AG04449 (cell line): ENCODE measurements around the gene MORC1.
A peak's percentile ranks its signal among the peaks of the same experiment; 100 is the strongest.

Source experiments
- CTCF ChIA-PET: fragments of 350-600 bp; formaldehyde crosslinking; extraction: SDS; loops from one replicate; lab custom pipeline; 2021; ENCODE audit warnings: antibody characterized with exemption; lab: Yijun Ruan, JAX
- POLR2A ChIA-PET: fragments of 400-600, 350-600 bp; formaldehyde crosslinking; extraction: SDS; loops from one replicate; lab custom pipeline; 2020; ENCODE audit warnings: antibody characterized with exemption, inconsistent platforms; lab: Yijun Ruan, JAX
- DNase-seq: peaks from one replicate; pipeline ENCODE4 v3.0.0-alpha.2; 2010; ENCODE audit warnings: low read depth, low spot score
- H3K4me3 ChIP-seq: 2 replicates; pipeline ENCODE4 v1.5.1; 2011; ENCODE audit warnings: low read depth, mild to moderate bottlenecking, control low read depth, low read length
- TF ChIP-seq, protein P1 (sequence below): IDR thresholded peaks from one replicate; pipeline ENCODE4 v1.5.1; 2011; ENCODE audit warnings: mild to moderate bottlenecking, moderate library complexity, low read length, control low read depth, inconsistent platforms; ENCODE audit not compliant: insufficient read depth; ENCODE audit errors: missing control alignments

Gene MORC1

DNA sequence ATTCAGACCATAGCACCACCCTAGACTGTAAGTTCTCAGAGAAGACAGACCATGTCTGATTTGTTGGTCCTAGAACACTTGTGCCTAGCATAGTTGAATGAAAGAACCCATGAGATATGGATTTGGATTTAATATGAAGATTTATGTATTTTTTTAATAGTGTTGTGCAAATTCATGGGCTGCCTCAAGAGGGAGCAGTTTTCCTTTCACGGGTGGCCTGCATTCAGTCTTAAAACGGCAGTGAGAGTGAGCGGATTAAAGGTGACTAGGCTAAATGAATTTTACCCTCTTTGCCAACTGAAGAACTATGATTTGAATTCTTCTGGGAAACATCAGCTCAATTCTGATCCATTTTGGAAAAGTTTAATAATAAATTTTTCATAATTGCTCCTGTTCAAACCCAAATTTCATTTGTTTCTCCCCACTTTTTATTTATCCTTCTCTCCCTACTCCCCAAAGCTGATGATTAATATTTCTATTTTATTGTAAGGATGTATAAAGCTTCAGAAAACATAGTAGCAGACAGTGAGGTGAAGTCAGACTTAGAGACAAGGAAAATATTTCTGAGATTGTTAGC is 67.3 kb downstream of the MORC1 start:
- no peak for DNase-seq
- ChIA-PET POLR2A (no interaction called here), CTCF (no interaction called here)
- H3K4me3 ChIP-seq, result no peak overlapping the region
- TF ChIP-seq, protein P1, sequence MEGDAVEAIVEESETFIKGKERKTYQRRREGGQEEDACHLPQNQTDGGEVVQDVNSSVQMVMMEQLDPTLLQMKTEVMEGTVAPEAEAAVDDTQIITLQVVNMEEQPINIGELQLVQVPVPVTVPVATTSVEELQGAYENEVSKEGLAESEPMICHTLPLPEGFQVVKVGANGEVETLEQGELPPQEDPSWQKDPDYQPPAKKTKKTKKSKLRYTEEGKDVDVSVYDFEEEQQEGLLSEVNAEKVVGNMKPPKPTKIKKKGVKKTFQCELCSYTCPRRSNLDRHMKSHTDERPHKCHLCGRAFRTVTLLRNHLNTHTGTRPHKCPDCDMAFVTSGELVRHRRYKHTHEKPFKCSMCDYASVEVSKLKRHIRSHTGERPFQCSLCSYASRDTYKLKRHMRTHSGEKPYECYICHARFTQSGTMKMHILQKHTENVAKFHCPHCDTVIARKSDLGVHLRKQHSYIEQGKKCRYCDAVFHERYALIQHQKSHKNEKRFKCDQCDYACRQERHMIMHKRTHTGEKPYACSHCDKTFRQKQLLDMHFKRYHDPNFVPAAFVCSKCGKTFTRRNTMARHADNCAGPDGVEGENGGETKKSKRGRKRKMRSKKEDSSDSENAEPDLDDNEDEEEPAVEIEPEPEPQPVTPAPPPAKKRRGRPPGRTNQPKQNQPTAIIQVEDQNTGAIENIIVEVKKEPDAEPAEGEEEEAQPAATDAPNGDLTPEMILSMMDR, result peak; percentile 6

DNA sequence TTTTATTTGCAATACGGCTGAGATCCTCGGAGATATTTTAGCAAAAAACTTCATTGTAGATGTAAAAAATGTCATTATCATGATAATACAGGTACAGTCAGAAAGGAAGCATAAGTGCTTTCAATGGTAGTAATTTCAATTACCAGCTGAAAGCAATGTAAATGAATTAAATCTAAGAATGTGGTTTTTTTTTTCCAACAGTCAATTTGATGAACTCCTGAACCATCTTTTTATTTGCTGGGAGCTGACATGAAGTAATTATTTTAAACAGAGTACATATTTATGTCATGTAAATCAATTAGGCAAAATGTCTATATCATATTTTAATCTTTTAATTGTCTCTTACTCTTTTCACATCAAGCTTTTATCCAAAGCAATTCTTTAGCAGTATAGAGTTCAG is 70.6 kb downstream of the MORC1 start:
- no peak for DNase-seq
- ChIA-PET POLR2A (no interaction called here), CTCF (no interaction called here)
- H3K4me3 ChIP-seq, result no peak overlapping the region
- TF ChIP-seq, protein P1, result no peak

DNA sequence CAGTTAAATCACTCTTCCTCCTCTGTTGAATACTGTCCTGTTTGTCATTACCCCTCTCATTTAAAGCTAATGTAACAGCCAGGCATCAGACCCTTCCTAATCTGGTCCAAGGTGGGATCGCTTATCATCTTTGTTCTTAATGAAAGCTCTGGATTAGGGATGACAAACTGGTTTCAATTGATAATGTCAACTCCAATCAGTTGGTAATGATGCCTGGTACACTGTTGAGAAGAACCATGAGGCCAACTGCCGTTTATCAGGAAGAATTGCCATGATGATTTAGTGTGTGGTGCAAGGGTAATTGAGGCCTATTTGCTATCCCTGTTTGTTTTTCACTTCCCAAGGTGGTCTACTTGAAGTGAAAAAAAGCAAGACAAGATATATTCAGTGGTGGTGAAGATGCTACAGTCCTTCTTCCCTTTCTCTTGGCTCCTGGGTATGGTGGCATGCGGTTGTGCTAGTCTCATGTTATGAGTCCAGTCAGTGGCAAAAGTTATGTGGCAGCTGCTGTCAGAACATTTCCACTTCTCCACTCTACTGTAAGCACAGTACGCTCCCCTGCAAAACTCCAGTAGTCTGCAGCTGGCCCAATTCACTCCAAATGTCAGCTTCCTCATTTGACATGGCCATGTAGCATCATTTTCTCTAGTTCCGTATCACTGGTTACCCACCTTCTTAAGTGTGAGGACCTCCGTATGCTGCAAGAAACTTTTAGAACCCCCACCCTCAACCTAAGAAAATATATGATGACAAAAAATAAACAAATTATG is 72.5 kb downstream of the MORC1 start:
- TF ChIP-seq, protein P1, result no peak
- ChIA-PET CTCF (no interaction called here), POLR2A (no interaction called here)
- no peak overlapping the region for H3K4me3 ChIP-seq
- no peak for DNase-seq

DNA sequence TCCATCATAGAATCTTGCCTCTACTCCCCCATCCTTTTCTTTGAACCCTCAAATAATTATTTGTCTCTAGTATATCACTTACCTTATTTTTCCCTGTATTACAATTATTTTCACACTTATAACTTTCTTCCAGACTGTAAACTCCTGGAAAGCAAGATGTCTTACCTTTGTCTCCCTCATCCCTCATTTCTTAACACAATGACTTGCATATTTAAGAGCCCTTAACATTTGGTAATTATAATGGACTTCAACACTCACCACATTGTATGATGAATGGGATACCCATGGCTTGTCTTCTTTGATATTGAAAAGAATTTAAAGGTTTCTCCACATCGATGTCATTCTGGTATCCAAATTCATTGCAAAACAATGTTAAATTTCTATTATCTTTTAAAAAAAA is 82.9 kb downstream of the MORC1 start:
- TF ChIP-seq, protein P1, result no peak
- CTCF ChIA-PET, result interaction anchor here (1.3 kb wide), 1 partner anchor 12 kb away, joined by 4 read pairs; no protein-coding TSS in a partner anchor
- POLR2A ChIA-PET, result no interaction called here
- DNase-seq, result no peak
- no peak overlapping the region for H3K4me3 ChIP-seq

DNA sequence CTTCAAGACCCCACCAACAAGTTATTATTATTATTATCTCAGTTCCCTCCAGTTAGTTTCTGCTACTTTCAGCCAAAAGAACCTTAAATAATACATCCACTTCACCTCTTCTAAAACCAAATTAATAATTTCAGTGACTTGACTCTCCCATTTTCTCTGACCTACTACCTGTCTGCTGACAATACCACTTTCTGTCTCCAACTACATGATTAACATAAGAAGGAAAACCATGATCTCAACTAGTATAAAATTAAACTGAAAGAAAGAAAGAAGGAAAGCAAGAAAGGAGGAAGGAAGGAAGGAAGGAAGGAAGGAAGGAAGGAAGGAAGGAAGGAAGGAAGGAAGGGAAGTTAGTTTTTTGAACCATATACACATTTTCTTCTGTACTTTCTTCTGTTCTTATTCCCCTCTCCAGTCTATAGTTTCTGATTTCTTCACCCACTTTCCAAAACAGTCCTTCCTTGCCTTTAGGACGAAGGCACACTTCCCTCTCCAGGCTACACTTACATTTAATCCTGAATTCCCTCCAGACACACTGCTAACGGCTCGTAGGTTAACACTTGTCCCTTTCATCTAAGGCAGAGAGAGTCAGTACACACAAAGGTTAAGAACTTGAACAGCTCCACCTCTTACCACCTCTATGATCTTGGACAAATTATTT is 84.8 kb downstream of the MORC1 start:
- CTCF ChIA-PET, result interaction anchor here (1.2 kb wide), 1 partner anchor 9 kb away, joined by 4 read pairs; no protein-coding TSS in a partner anchor
- no peak overlapping the region for H3K4me3 ChIP-seq
- DNase-seq, result no peak
- POLR2A ChIA-PET, result no interaction called here
- TF ChIP-seq, protein P1, result no peak

DNA sequence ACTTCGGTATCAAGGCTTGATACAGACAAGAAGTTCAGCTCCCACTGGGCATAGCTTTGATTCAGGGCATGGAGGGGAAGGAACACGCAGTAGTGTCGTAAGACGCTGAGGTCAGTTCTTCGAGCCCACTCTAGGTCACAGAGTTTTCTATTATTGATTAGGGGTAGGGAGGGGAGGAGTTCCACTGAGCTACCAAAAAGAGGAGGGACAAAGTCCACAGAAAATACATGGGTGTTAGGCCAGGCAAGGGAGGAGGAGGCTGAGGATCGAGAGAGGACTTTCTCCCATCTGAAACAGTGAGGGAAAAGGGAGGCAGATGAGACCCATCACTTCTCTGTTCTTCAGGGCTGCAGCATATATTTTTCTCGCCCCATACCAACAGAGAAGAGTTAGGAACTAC is 89.2 kb downstream of the MORC1 start:
- POLR2A ChIA-PET, result no interaction called here
- DNase-seq, result no peak
- CTCF ChIA-PET, result no interaction called here

More for the DNA sequence above, 89.2 kb downstream of the MORC1 start:
- TF ChIP-seq, protein P1, result no peak
- H3K4me3 ChIP-seq, result no peak overlapping the region
